Measurements from ENCODE around the gene ARHGAP27.

GRCh38 chr17:45389354-45389753 is 43.3 kb downstream of the ARHGAP27 start:
- no peak for TF ChIP-seq CTCF (optimal IDR thresholded peaks at IDR 0.05 in 1 of 3, IDR thresholded peaks at IDR 0.05 in 1 of 3, conservative IDR thresholded peaks at IDR 0.05 in 1 of 3; ENCODE audit: extremely low read depth in 1 of 3, insufficient read depth in 2 of 3, low read length in 3 of 3)
- no peak for TF ChIP-seq EZH2 (IDR thresholded peaks at IDR 0.05; ENCODE audit: low read length)
